Right lobe of liver (tissue), 4 donors: Measurements from ENCODE around the gene PAX6.

Experiments used
- POLR2A ChIP-seq: fragments of 450-650 bp; IDR thresholded peaks from one replicate; pipeline ENCODE4 v1.6.1; 2017; ENCODE audit warnings: antibody characterized with exemption, mild to moderate bottlenecking
- TF ChIP-seq, protein P1 (sequence below), 4 donors: fragments of 200-600 bp in 3 of 4; fragments of 450-650 bp in 1 of 4; IDR thresholded peaks; one replicate each; pipeline versions ENCODE4 v1.5.1 to v1.8.0; 2016 to 2022; ENCODE audit warnings: antibody characterized with exemption in 4 of 4, mild to moderate bottlenecking in 2 of 4
- donor health status: DM: no; HTN: no; CAD: no.
- donor health status: DM: no; HTN: no; CAD: no.
- donor health status: DM: no; HTN: yes; CAD: no.

- TF ChIP-seq, protein P1, sequence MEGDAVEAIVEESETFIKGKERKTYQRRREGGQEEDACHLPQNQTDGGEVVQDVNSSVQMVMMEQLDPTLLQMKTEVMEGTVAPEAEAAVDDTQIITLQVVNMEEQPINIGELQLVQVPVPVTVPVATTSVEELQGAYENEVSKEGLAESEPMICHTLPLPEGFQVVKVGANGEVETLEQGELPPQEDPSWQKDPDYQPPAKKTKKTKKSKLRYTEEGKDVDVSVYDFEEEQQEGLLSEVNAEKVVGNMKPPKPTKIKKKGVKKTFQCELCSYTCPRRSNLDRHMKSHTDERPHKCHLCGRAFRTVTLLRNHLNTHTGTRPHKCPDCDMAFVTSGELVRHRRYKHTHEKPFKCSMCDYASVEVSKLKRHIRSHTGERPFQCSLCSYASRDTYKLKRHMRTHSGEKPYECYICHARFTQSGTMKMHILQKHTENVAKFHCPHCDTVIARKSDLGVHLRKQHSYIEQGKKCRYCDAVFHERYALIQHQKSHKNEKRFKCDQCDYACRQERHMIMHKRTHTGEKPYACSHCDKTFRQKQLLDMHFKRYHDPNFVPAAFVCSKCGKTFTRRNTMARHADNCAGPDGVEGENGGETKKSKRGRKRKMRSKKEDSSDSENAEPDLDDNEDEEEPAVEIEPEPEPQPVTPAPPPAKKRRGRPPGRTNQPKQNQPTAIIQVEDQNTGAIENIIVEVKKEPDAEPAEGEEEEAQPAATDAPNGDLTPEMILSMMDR (IDR thresholded peaks at IDR 0.05), result no peak
- TF ChIP-seq POLR2A, result no peak
These were observed 13.0 kb downstream of the PAX6 start for GRCh38 chr11:31798057-31798553.
